B cell (primary cell): Measurements from ENCODE around the gene C5orf34.

Experiments
- CTCF ChIP-seq: fragments of 200-600 bp; IDR thresholded peaks from one replicate; pipeline ENCODE4 v1.8.0; 2022; ENCODE audit warnings: antibody characterized with exemption, mild to moderate bottlenecking
- EZH2 ChIP-seq: IDR thresholded peaks from 2 replicates; pipeline ENCODE4 v1.6.1; 2012; ENCODE audit warnings: borderline replicate concordance, low read depth, mild to moderate bottlenecking, moderate library complexity, low read length; ENCODE audit not compliant: insufficient read depth, poor library complexity, severe bottlenecking

GRCh38 chr5:43543434-43543833 is 28.5 kb upstream of the C5orf34 start:
- TF ChIP-seq CTCF, result no peak
- no peak for TF ChIP-seq EZH2
